Mucosa of gallbladder (tissue), 1 donor: Measurements from ENCODE around the gene INPP5A. TPM values are rescaled to one million over a fixed set of nuclear protein-coding genes. Genes with fewer than 3 reads are reported as not detected.
"Not testable (repeated sequence)": the region's sequence is repeated elsewhere in the genome, so short reads cannot be mapped to it uniquely, and the experiment has no call there.

Experiments used
- DNase-seq: peaks from one replicate; pipeline ENCODE4 v3.0.0-alpha.2; 2020; ENCODE audit warnings: low spot score
- total RNA-seq: library from RNA; stranded (reverse); gene quantifications from one replicate; pipeline ENCODE4 v1.2.1, GENCODE V29; 2021
- donor health status: DM: no; HTN: no; CAD: no.

INPP5A gene
- total RNA-seq, 1 donor from 2014 or later: 44.4 TPM

DNA sequence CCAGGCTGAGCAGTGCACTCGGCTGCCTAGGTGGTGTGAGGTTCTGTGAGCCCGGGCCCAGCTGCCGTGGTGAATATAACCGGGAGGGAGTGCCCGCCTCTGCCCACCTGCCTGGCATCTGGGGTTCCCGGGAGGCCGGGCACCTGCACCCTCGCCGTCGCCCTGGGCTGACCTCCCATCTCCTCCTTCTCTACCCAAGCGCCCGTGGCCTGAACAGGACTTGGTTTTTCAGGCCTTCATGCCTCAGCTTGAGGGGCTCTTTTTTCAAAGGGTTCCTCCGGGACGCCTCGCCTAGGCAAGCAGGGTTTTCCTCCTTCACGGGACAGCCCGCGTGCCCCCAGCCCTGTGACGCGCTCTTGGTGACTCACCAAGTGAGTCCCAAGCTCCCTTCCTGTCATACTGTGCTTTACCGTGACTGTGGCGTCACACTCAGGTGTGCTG lies 9.9 kb downstream of the INPP5A start:
- no peak for DNase-seq

DNA sequence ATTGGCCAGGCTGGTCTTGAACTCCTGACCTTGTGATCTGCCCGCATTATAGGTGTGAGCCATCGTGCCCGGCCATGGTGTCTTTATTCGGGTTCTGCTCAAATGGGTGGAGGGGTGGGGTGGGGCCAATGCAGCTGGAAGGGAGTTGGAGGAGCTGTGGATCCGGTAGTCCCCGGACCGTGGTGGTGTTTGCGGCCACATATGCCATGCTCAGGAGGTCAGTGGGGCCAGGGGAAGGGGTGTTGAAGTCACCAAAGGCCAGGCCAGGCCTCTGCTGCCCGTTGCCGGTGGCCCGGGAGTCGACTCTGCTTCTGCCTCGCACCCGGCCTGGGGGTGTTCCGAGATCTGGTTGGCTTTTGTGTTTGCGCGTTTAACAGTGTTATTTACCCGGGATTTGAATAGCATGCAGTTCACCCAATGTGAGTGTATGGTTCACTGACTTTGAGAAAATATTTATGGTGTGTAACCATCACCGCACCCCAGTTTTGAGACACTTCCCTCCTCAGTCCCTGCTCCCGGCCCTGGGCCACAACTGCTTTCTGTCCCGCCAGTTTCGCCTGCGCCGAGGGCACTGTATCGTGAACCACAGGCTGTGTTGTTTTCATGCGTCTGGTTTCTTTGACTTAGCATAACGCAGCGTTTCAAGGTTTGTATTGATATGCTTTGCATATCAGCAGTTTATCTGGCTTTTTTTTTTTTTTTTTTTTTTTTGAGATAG lies 10.7 kb downstream of the INPP5A start:
- no peak for DNase-seq

DNA sequence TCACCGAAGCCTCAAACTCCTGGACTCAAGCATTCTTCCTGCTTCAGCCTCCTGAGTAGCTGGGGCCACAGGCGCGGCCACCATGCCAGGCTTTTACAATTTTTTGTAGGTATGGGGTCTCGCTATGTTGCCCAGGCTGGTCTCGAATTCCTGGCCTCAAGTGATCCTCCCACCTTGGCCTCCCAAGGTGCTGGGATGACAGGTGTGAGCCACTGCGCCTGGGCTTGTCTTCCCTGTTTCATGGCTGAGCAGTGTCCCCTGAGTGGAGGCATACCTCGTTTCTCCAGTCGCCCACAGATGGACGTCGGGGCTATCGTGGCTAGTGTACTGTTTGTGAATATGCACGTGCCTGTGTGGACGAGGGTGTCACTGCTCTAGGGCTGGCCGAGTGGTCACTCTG lies 11.3 kb downstream of the INPP5A start:
- no peak for DNase-seq

DNA sequence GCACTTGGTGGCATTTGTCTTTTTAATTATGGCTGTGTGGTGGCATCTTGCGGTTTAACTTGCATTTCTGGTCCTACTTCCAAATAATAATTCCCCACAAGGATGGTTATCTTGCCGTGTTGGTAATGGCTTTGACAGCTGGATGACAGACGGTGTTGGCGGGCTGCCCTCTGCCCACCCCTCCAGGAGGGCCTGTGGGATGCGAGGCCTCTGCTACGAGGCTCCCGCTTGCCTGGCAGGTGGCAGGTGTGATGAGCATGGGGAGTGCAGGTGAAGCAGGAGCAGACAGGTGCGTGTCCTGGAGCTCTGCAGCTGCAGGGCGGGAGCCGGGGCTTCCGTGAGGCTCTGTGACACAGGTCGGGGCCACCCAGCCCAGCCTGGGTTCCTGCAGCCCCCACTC lies 11.8 kb downstream of the INPP5A start:
- DNase-seq: no peak

DNA sequence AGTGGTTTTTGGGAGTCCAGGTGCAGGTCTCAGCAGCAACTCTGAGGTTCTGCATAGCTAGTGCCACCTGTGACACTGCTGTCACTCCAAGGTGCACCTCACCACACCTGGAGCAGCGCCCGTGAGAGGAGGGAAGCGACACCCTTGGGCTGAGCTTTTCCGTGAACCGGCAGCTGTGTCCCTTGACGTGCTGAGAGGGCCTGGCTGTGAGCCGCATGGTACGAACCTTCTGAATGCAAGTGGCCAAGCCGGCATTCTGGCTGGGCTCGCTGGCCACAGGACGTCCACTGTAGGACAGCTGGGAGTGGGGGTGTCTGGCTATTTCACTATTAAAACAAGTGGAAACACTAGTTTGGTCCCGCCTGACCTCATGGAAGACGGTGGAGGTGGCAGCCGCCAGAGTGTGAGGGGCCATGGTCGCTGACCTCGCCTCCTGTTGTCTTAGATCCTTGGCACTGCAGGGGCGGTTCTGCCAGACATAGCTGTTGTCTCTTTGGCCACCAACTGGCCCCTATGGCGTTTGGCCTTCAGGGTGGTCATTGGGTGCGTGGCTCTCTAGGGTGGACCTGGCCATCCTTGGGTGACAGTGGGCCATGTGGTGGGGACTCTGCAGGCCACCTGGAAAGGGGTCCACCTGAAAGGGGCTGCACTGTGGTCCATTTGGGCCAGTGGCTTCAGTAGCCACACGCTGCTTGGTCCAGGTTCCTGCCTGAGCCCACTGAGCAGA lies 12.9 kb downstream of the INPP5A start:
- DNase-seq: no peak

DNA sequence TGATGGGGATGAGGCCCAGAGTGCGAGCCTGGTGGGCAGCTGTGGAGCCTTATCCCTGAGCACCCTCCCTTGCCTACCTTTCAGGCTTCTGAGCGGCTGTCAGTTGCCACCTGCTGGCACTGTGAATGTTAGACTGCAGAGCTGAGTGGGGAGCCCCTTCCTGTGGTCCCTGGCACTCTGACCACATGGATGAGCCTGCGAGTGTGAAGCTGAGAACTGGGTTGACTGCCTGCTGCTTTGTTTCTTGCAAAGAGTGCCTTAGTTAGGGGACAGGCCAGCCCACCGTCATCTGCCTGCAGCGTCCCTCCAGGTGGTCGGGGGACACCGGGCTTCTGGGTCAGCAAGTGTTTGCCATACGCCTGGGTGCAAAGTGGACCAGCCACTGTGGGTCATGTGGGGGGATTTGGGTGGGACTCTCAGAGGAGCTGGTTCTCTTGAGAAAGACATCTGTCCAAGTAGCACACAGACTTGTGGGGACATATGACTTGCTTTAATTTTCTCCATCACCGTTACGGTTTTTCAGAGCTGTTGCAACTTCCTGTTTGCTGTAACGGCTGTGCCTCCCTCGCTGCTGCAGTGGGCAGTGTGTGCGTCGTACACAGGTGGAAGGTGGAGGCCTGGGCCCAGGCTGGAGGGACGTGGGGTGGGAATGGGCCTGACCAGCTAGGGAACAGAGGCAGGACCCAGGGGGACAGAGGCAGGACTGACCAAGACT lies 13.7 kb downstream of the INPP5A start:
- no peak for DNase-seq

DNA sequence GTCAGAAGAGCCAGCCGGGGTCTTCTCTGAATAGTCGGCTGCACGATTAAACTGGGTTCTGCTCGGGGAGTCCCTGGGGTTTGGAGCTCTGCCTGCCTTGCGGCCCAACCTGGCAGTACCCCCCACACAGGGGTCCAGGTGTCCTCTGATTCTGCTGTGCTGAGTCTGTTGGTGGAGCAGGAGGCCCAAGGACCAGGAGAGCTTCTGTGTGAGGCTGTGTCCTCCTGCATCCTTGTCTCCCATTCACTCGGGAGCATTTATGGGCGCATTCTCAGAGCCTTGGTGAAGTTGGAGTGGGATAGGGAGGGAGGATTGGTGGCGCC lies 14.2 kb downstream of the INPP5A start:
- DNase-seq: no peak

- DNase-seq: not testable (repeated sequence)
Observed at GRCh38 chr10:132552635-132553034, 15.0 kb downstream of the INPP5A start.

GRCh38 chr10:132553568-132553967 lies 16.0 kb downstream of the INPP5A start:
- not testable (repeated sequence) for DNase-seq

- DNase-seq: no peak
Observed at GRCh38 chr10:132554053-132554990, 16.7 kb downstream of the INPP5A start.

GRCh38 chr10:132554991-132555647 lies 17.5 kb downstream of the INPP5A start:
- no peak for DNase-seq

GRCh38 chr10:132555648-132556575 lies 18.3 kb downstream of the INPP5A start:
- no peak for DNase-seq

DNA sequence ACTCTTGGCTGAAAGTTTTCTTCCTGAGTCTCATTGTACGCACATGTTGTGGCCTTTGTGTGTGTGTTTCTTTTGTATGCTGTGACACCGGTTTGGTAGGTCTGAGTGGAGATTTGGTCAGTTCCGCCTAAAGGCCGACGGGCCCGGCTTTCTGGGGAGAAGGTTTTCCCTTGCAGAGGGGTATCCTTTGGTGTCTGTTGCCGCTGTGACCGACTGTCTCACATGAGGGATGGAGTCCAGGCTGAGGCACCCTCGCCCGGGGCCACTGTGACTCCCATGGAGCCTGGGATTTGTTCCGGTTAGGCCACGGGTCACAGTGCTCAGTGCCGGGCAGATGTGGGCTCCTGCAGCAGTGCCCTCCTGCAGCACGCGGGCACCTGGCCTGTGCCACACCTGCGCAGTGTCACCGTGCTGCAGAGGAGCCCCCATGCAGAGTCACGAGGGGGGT lies 19.4 kb downstream of the INPP5A start:
- DNase-seq: no peak

GRCh38 chr10:132557696-132558515 lies 20.3 kb downstream of the INPP5A start:
- DNase-seq: no peak

DNA sequence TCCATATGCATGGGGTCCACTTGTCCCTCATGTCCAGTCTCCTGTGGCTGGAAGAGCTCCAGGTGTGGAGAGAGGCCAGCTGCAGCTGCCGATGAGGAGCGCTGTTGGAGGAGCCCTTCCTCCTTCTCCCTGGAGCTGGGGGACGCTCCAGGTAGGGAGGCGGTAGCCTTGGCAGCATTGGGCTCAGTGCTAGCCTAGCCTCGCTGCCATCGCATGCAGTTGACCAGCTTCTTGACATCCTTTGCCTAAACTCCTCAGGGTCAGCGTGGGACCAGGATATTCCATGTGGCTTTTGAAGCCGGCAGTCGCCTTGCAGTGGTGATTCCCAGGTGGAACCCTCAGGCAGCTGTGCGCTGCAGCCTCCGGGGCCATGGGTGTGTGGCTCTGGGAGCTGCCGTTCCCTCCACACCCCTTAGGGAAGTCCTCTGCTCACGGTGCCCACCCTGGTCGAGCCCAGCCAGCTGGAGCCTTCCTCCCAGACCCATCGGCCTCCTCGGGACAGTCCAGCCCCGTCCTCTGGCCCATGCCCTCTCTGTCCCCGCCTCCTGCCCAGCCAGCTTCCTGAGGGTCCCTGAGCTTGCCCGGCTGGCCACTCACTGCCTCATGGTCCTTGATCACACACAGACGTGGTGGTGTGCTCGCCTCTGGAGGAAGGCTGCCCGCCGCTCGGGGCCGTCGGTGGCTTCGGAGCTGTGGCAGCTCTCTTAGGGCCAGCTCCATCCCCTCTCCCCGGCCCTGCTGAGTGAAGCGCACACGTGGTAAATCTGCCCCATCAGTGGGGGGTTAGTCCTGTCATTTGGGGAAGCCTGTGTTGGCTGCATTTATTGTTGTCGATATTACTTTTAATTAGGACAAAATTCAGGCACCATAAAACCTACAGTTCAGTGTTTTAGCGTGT lies 21.2 kb downstream of the INPP5A start:
- DNase-seq: no peak

DNA sequence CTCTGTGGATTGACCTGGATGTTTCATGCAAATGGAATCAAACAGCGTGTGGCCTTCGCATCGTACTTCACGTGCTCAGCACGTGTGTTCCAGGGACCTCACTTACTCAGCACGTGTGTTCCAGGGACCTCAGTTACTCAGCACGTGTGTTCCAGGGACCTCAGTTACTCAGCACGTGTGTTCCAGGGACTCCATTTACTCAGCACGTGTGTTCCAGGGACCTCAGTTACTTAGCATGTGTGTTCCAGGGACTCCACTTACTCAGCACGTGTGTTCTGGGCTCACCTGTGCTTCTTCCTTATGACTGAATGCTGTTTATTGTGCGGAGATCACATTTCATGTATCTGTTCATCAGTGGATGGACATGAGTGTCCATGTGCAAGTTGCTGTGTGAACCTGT lies 22.0 kb downstream of the INPP5A start:
- DNase-seq: no peak

DNA sequence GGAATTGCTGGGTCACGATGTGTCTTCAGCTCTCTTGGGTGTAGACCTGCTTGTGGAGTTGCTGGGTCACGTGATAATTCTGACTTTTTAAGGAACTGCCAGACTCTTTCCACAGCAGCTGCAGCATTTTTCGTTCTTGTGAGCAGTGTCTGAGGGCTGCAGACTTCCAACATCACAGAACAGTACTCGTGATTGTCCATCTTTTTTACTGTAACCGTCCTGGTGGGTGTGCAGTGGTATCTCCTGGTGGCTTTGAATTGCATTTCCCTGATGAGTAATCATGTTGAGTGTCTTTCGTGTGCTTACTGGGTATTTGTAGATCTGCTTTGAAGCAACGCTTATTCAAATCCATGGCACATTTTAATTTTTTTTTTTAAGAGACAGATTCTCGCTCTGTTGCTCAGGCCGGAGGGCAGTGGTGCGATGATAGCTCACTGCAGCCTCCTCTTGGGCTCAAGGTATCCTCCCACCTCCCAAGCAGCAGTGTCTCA lies 22.7 kb downstream of the INPP5A start:
- no peak for DNase-seq
